GM12878 (cell line): Measurements from ENCODE around the gene AQP9. TPM values are rescaled to one million over a fixed set of nuclear protein-coding genes. Genes with fewer than 3 reads are reported as not detected.
"Not testable (repeated sequence)": the region's sequence is repeated elsewhere in the genome, so short reads cannot be mapped to it uniquely, and the experiment has no call there.

ENCODE experiments used
- ATAC-seq: fragments of 200-7000 bp; cut with Tn5 transposase; 3 replicates; pipeline ENCODE4 v1.9.1; 2020; ENCODE audit warnings: mild to moderate bottlenecking, moderate library complexity
- BruUV-seq: library from RNA; stranded (reverse); fragments of 400-500 nt; replicated peaks from 2 replicates; lab custom pipeline; 2021; lab: Mats Ljungman, UMichigan
- CTCF ChIA-PET: fragments of 300-600 bp; sonication (Branson Sonifier 250); formaldehyde crosslinking; extraction: SDS; loops from one replicate; lab custom pipeline; 2021; ENCODE audit warnings: inconsistent platforms; lab: Yijun Ruan, JAX
- POLR2A ChIA-PET: fragments of 350-600 bp; formaldehyde crosslinking; extraction: SDS; loops from one replicate; lab custom pipeline; 2021; ENCODE audit warnings: inconsistent platforms; lab: Charles Lee
- RAD21 ChIA-PET: fragments of 300-600 bp; sonication (Branson Sonifier 250); formaldehyde crosslinking; loops from one replicate; lab custom pipeline; 2023; ENCODE audit warnings: antibody characterized with exemption; ENCODE audit not compliant: unreplicated experiment; lab: Charles Lee
- SMC1A ChIA-PET: fragments of 300-600 bp; sonication (Branson Sonifier 250); formaldehyde crosslinking; loops from one replicate; lab custom pipeline; 2023; ENCODE audit not compliant: unreplicated experiment, uncharacterized antibody; lab: Charles Lee
- DNase-seq: peaks from one replicate; pipeline ENCODE4 v3.0.0-alpha.2; 2011; ENCODE audit warnings: low read depth, low spot score
- FAIRE-seq: peaks from 3 replicates; lab custom pipeline; 2011; peaks lifted over from hg19 to GRCh38; lab: Jason Lieb, UNC
- H2AFZ ChIP-seq: 2 replicates; pipeline ENCODE4 v1.6.0; 2011; ENCODE audit warnings: low read depth, low read length, control low read depth; ENCODE audit not compliant: control insufficient read depth
- H3K27ac ChIP-seq: 2 replicates; pipeline ENCODE4 v1.5.1; 2011; ENCODE audit warnings: control low read depth; ENCODE audit not compliant: control insufficient read depth, insufficient read depth
- H3K27me3 ChIP-seq, 2 experiments: replicated peaks in 1 of 2; 2 replicates each; pipeline versions ENCODE4 v1.6.0 to v1.6.1; 2011; ENCODE audit warnings: low read length in 1 of 2; ENCODE audit not compliant: control insufficient read depth in 2 of 2, insufficient read depth in 2 of 2
- H3K36me3 ChIP-seq, 2 experiments: 2 replicates each; pipeline ENCODE4 v1.5.1; 2011; ENCODE audit warnings: low read length in 1 of 2; ENCODE audit not compliant: control insufficient read depth in 2 of 2, insufficient read depth in 2 of 2
- H3K4me1 ChIP-seq: 2 replicates; pipeline ENCODE4 v1.6.1; 2011; ENCODE audit warnings: mild to moderate bottlenecking, low read length, moderate library complexity, mixed read lengths; ENCODE audit not compliant: control insufficient read depth, insufficient read depth
- H3K4me2 ChIP-seq: 2 replicates; pipeline ENCODE4 v1.6.0; 2011; ENCODE audit warnings: control low read depth; ENCODE audit not compliant: control insufficient read depth, insufficient read depth
- H3K4me3 ChIP-seq: fragments of 200-600 bp; sonication (generic); 2 replicates; pipeline ENCODE4 v1.5.1; 2016
- H3K79me2 ChIP-seq: 2 replicates; pipeline ENCODE4 v1.6.0; 2011; ENCODE audit warnings: low read length; ENCODE audit not compliant: control insufficient read depth, insufficient read depth
- H3K9ac ChIP-seq: 2 replicates; pipeline ENCODE4 v1.8.0; 2011; ENCODE audit warnings: low read length, control low read depth, mixed read lengths; ENCODE audit not compliant: control insufficient read depth, insufficient read depth
- H3K9me3 ChIP-seq: replicated peaks from 3 replicates; pipeline ENCODE4 v1.5.1; 2011; ENCODE audit warnings: mild to moderate bottlenecking, low read length; ENCODE audit not compliant: control insufficient read depth, insufficient read depth
- H4K20me1 ChIP-seq: 2 replicates; pipeline ENCODE4 v1.6.0; 2011; ENCODE audit not compliant: control insufficient read depth, insufficient read depth
- BACH1 ChIP-seq: fragments of 450-650 bp; IDR thresholded peaks from 2 replicates; pipeline ENCODE4 v1.6.1; 2017; ENCODE audit warnings: mild to moderate bottlenecking, borderline replicate concordance
- POLR2AphosphoS2 ChIP-seq: IDR thresholded peaks from 2 replicates; pipeline ENCODE4 v1.6.1; 2011; ENCODE audit warnings: low read depth, mild to moderate bottlenecking, low read length, improper control_type of control experiment, moderate library complexity
- WGBS: methylation state at CpG from one replicate; pipeline ENCODE4 v1.1.6; 2016; ENCODE audit warnings: low lambda C conversion rate; ENCODE audit not compliant: insufficient replicate concordance, insufficient coverage; ENCODE audit errors: missing lambda C conversion rate; 5-methylcytosine and 5-hydroxymethylcytosine counted together
- in situ Hi-C: fragments of 300-500 bp; cut with MboI; formaldehyde crosslinking; loops from 9 replicates; pipeline ENCODE4 v1.14.3; 2018; ENCODE audit warnings: mixed read lengths
- intact Hi-C: fragments of 100-400 bp; cut with micrococcal nuclease; formaldehyde crosslinking; loops from one replicate; pipeline ENCODE4 v1.14.2; 2022; ENCODE audit not compliant: unreplicated experiment
- polyA plus RNA-seq, 11 experiments: library from polyadenylated mRNA; depleted of rRNA in 4 of 11; unstranded in 6 of 11; stranded (reverse) in 5 of 11; fragments of >200 nt; fragmentation: Nextera tagmentation in 4 of 11; fragmentation: Illumina TruSeq in 1 of 11; extraction: Ambion mirVana in 4 of 11; extraction: Trizol in 1 of 11; gene quantifications; 1 replicate in 1 of 11; 2 replicates in 10 of 11; pipeline versions ENCODE4 v1.2.1 to v1.2.3, GENCODE V29; 2011 to 2016; ENCODE audit warnings: inconsistent platforms in 2 of 11, missing spikeins in 2 of 11, low read depth in 1 of 11
- total RNA-seq, 4 experiments: library from RNA; depleted of rRNA in 3 of 4; stranded (reverse); fragments of >200 nt in 3 of 4; fragmentation: Illumina TruSeq in 1 of 4; extraction: Trizol in 1 of 4; gene quantifications; 2 replicates each; pipeline versions ENCODE4 v1.2.1 to v1.2.3, GENCODE V29; 2013 to 2021
- TF ChIP-seq, protein P1 (sequence below): IDR thresholded peaks from 2 replicates; pipeline ENCODE4 v1.6.1; 2012; ENCODE audit warnings: low read depth, low read length, improper control_type of control experiment
- TF ChIP-seq, protein P2 (sequence below), 3 experiments: IDR thresholded peaks in 2 of 3; conservative IDR thresholded peaks in 1 of 3; 2 replicates each; pipeline ENCODE4 v1.5.1; 2011; ENCODE audit warnings: low read depth in 3 of 3, low read length in 3 of 3, mild to moderate bottlenecking in 3 of 3, control low read depth in 2 of 3, moderate library complexity in 2 of 3, inconsistent platforms in 1 of 3, mixed read lengths in 1 of 3; ENCODE audit not compliant: control insufficient read depth in 2 of 3, insufficient read depth in 1 of 3; ENCODE audit errors: extremely low read depth in 1 of 3

AQP9 gene
- total and polyA plus RNA-seq, 10 of the 15 experiments (the other 5 are each of a cell fraction or from before 2014, with no cell fraction given) = 0.05 to 3.0 (median 0.22) TPM

DNA sequence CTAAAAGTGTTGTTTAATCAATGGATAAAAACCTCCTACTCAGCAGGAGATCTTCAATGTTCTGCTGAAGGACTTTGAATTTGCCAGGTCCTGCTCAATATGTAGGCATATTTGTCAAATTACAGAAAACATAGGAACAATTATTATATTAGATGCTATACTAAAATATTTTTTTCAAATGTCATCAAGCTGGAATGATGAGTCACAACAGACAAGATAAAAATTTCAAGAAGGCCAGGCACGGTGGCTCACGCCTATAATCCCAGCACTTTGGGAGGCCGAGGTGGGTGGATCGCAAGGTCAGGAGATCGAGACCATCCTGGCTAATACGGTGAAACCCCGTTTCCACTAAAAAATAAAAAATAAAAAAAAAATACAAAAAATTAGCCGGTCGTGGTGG lies 68.0 kb downstream of the AQP9 start (continued):
- TF ChIP-seq, protein P1, sequence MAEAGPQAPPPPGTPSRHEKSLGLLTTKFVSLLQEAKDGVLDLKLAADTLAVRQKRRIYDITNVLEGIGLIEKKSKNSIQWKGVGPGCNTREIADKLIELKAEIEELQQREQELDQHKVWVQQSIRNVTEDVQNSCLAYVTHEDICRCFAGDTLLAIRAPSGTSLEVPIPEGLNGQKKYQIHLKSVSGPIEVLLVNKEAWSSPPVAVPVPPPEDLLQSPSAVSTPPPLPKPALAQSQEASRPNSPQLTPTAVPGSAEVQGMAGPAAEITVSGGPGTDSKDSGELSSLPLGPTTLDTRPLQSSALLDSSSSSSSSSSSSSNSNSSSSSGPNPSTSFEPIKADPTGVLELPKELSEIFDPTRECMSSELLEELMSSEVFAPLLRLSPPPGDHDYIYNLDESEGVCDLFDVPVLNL = no peak
- TF ChIP-seq POLR2AphosphoS2 = no peak
- TF ChIP-seq BACH1 = no peak
- TF ChIP-seq, protein P2, sequence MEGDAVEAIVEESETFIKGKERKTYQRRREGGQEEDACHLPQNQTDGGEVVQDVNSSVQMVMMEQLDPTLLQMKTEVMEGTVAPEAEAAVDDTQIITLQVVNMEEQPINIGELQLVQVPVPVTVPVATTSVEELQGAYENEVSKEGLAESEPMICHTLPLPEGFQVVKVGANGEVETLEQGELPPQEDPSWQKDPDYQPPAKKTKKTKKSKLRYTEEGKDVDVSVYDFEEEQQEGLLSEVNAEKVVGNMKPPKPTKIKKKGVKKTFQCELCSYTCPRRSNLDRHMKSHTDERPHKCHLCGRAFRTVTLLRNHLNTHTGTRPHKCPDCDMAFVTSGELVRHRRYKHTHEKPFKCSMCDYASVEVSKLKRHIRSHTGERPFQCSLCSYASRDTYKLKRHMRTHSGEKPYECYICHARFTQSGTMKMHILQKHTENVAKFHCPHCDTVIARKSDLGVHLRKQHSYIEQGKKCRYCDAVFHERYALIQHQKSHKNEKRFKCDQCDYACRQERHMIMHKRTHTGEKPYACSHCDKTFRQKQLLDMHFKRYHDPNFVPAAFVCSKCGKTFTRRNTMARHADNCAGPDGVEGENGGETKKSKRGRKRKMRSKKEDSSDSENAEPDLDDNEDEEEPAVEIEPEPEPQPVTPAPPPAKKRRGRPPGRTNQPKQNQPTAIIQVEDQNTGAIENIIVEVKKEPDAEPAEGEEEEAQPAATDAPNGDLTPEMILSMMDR (IDR thresholded peaks at IDR 0.05 in 2 of 3, conservative IDR thresholded peaks at IDR 0.05 in 1 of 3; ENCODE audit: control insufficient read depth in 2 of 3, extremely low read depth in 1 of 3, insufficient read depth in 1 of 3, low read depth in 3 of 3, low read length in 3 of 3) = no peak

DNA sequence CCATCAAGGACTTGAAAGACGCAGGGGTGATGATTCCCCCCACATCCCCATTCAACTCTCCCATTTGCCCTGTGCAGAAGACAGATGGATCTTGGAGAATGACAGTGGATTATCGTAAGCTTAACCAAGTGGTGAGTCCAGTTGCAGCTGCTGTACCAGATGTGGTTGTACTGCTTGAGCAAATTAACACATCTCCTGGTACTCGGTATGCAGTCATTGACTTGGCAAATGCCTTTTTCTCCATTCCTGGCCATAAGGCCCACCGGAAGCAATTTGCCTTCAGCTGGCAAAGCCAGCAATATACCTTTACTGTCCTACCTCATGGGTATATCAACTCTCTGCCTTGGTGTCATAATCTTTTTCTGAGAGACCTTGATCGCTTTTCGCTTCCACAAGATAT lies 70.0 kb downstream of the AQP9 start:
- 59% methylated on average over 6 of the region's 6 CpGs for WGBS
- POLR2A ChIA-PET, H3K27ac ChIP-seq, H4K20me1 ChIP-seq, RAD21 ChIA-PET, H3K4me3 ChIP-seq, CTCF ChIA-PET, H3K27me3 ChIP-seq, BruUV-seq, H3K9ac ChIP-seq, ATAC-seq, SMC1A ChIA-PET, H3K4me2 ChIP-seq, H3K79me2 ChIP-seq, DNase-seq, H3K36me3 ChIP-seq, FAIRE-seq, H2AFZ ChIP-seq, H3K4me1 ChIP-seq, H3K9me3 ChIP-seq, in situ Hi-C loops, intact Hi-C loops: not testable (repeated sequence)

DNA sequence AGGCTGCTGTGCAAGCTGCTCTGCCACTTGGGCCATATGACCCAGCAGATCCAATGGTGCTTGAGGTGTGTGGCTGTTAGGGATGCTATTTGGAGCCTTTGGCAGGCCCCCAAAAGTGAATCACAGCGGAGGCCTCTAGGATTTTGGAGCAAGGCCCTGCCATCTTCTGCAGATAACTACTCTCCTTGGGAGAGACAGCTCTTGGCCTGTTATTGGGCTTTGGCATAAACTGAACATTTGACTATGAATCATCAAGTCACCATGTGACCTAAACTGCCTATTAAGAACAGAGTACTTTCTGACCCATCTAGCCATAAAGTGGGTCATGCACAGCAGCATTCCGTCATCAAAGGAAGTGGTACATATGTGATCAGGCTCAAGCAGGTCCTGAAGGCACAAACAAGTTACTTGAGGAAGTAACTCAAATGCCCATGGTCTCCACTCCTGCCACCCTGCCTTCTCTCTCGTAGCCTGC lies 70.9 kb downstream of the AQP9 start:
- H3K9me3 ChIP-seq, RAD21 ChIA-PET, in situ Hi-C loops, ATAC-seq, DNase-seq, H3K4me3 ChIP-seq, H4K20me1 ChIP-seq, BruUV-seq, FAIRE-seq, H3K4me2 ChIP-seq, intact Hi-C loops, H3K27me3 ChIP-seq, H3K79me2 ChIP-seq, H3K27ac ChIP-seq, POLR2A ChIA-PET, SMC1A ChIA-PET, H2AFZ ChIP-seq, H3K9ac ChIP-seq, H3K36me3 ChIP-seq, H3K4me1 ChIP-seq: not testable (repeated sequence)
- 20% methylated on average over 3 of the region's 3 CpGs for WGBS
- CTCF ChIA-PET = interaction anchor here (0.6 kb wide), 1 partner anchor 19 kb away, joined by 3 read pairs; no protein-coding TSS in a partner anchor

DNA sequence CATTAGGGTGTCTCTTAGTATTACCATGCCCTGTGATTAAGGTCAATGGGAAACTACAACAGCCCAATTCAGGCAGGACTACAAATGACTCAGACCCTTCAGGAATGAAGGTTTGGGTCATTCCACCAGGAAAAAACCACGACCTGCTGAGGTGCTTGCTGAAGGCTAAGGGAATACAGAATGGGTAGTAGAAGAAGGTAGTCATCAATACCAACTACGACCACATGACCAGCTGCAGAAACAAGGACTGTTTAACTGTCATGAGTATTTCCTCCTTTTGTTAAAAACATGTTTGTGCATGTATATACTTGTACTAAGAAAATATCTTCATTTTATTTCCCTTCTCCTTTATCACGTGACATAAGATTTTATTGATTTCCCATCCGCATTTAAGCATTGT lies 71.8 kb downstream of the AQP9 start:
- H3K4me1 ChIP-seq, DNase-seq, H3K27ac ChIP-seq, H4K20me1 ChIP-seq, intact Hi-C loops, H3K4me2 ChIP-seq, H3K4me3 ChIP-seq, H3K9me3 ChIP-seq, BruUV-seq, H2AFZ ChIP-seq, FAIRE-seq, ATAC-seq, RAD21 ChIA-PET, SMC1A ChIA-PET, in situ Hi-C loops, POLR2A ChIA-PET, H3K36me3 ChIP-seq, H3K79me2 ChIP-seq, H3K9ac ChIP-seq, H3K27me3 ChIP-seq: not testable (repeated sequence)
- CTCF ChIA-PET = interaction anchor here (0.6 kb wide), 1 partner anchor 471 kb away, joined by 3 read pairs; no protein-coding TSS in a partner anchor
- 43% methylated on average over 4 of the region's 4 CpGs for WGBS
